IMR-90 (cell line): Measurements from ENCODE around the gene EIF2B2. TPM values are rescaled to one million over a fixed set of nuclear protein-coding genes. Genes with fewer than 3 reads are reported as not detected.

ENCODE experiments used
- ATAC-seq: fragments of 200-7000 bp; cut with Tn5 transposase; 2 replicates; pipeline ENCODE4 v1.9.1; 2020; ENCODE audit warnings: low read depth, mild to moderate bottlenecking, moderate library complexity
- BruUV-seq: library from RNA; stranded (reverse); fragments of 400-500 nt; replicated peaks from 2 replicates; lab custom pipeline; 2021; lab: Mats Ljungman, UMichigan
- CTCF ChIA-PET: fragments of 300-600 bp; formaldehyde crosslinking; extraction: SDS; loops from one replicate; lab custom pipeline; 2021; ENCODE audit warnings: antibody characterized with exemption; lab: Yijun Ruan, JAX
- POLR2A ChIA-PET: fragments of 300-600 bp; sonication (Branson Sonifier 250); formaldehyde crosslinking; loops from one replicate; lab custom pipeline; 2022; ENCODE audit warnings: antibody characterized with exemption; ENCODE audit not compliant: unreplicated experiment; lab: Charles Lee
- DNase-seq: peaks from one replicate; pipeline ENCODE4 v3.0.0; 2013
- H2AFZ ChIP-seq: replicated peaks from 2 replicates; pipeline ENCODE3; 2013; ENCODE audit warnings: low read length, mild to moderate bottlenecking; ENCODE audit not compliant: poor library complexity
- H2AK5ac ChIP-seq: 2 replicates; pipeline ENCODE4 v1.6.1; 2013; ENCODE audit warnings: low read depth, low read length, inconsistent platforms
- H2AK9ac ChIP-seq: replicated peaks from 2 replicates; pipeline ENCODE3; 2013; ENCODE audit warnings: mild to moderate bottlenecking, low read depth, low read length, moderate library complexity; ENCODE audit not compliant: poor library complexity
- H2BK120ac ChIP-seq: 2 replicates; pipeline ENCODE4 v1.6.1; 2013; ENCODE audit warnings: low read depth, low read length, inconsistent platforms
- H2BK15ac ChIP-seq: 3 replicates; pipeline ENCODE4 v1.6.1; 2013; ENCODE audit warnings: low read depth, low read length, inconsistent platforms
- H2BK20ac ChIP-seq: 2 replicates; pipeline ENCODE4 v1.6.1; 2013; ENCODE audit warnings: low read depth, mild to moderate bottlenecking, inconsistent platforms, low read length, moderate library complexity
- H2BK5ac ChIP-seq: 2 replicates; pipeline ENCODE4 v1.6.1; 2013; ENCODE audit warnings: mild to moderate bottlenecking, low read depth, low read length, inconsistent platforms; ENCODE audit not compliant: poor library complexity, severe bottlenecking
- H3K14ac ChIP-seq: replicated peaks from 2 replicates; pipeline ENCODE4 v1.6.1; 2013; ENCODE audit warnings: low read depth, low read length, inconsistent platforms
- H3K18ac ChIP-seq: 2 replicates; pipeline ENCODE4 v1.6.1; 2013; ENCODE audit warnings: low read depth, low read length, control low read depth
- H3K23ac ChIP-seq: 2 replicates; pipeline ENCODE4 v1.6.1; 2013; ENCODE audit warnings: low read depth, low read length, inconsistent platforms
- H3K27ac ChIP-seq: 2 replicates; pipeline ENCODE4 v1.5.1; 2013; ENCODE audit warnings: mild to moderate bottlenecking, control low read depth, low read length; ENCODE audit not compliant: insufficient read depth
- H3K27me3 ChIP-seq: 2 replicates; pipeline ENCODE4 v1.6.1; 2013; ENCODE audit warnings: low read length; ENCODE audit not compliant: control insufficient read depth, insufficient read depth
- H3K36me3 ChIP-seq: 2 replicates; pipeline ENCODE4 v1.6.1; 2013; ENCODE audit warnings: low read length, mixed read lengths; ENCODE audit not compliant: control insufficient read depth, insufficient read depth
- H3K4ac ChIP-seq: 2 replicates; pipeline ENCODE4 v1.6.1; 2013; ENCODE audit warnings: low read depth, low read length, inconsistent platforms
- H3K4me1 ChIP-seq: 2 replicates; pipeline ENCODE4 v1.6.1; 2013; ENCODE audit warnings: low read length, mixed read lengths; ENCODE audit not compliant: control insufficient read depth, insufficient read depth
- H3K4me2 ChIP-seq: 2 replicates; pipeline ENCODE4 v1.6.1; 2013; ENCODE audit warnings: low read depth, mild to moderate bottlenecking, control low read depth, low read length, moderate library complexity
- H3K4me3 ChIP-seq: 2 replicates; pipeline ENCODE4 v1.5.1; 2013; ENCODE audit warnings: low read depth, mild to moderate bottlenecking, control low read depth, low read length, moderate library complexity; ENCODE audit not compliant: insufficient read depth
- H3K56ac ChIP-seq: 2 replicates; pipeline ENCODE4 v1.6.1; 2013; ENCODE audit warnings: low read length, inconsistent platforms; ENCODE audit not compliant: insufficient read depth; ENCODE audit errors: extremely low read depth
- H3K79me1 ChIP-seq, 2 experiments: 2 replicates each; pipeline ENCODE4 v1.6.1; 2013; ENCODE audit warnings: low read length in 2 of 2, inconsistent platforms in 1 of 2, low read depth in 1 of 2
- H3K9ac ChIP-seq: 2 replicates; pipeline ENCODE4 v1.6.1; 2013; ENCODE audit warnings: low read depth, low read length, control low read depth
- H3K9me1 ChIP-seq: 2 replicates; pipeline ENCODE4 v1.6.1; 2013; ENCODE audit warnings: low read length, inconsistent platforms; ENCODE audit not compliant: insufficient read depth
- H3K9me3 ChIP-seq: 2 replicates; pipeline ENCODE4 v1.6.1; 2013; ENCODE audit warnings: low read length; ENCODE audit not compliant: control insufficient read depth, insufficient read depth
- H4K20me1 ChIP-seq: 2 replicates; pipeline ENCODE4 v1.6.1; 2013; ENCODE audit warnings: low read length, inconsistent platforms; ENCODE audit not compliant: insufficient read depth
- H4K5ac ChIP-seq: 2 replicates; pipeline ENCODE4 v1.6.1; 2013; ENCODE audit warnings: mild to moderate bottlenecking, low read depth, low read length, control low read depth
- H4K8ac ChIP-seq, 2 experiments: 2 replicates each; pipeline ENCODE4 v1.6.1; 2013; ENCODE audit warnings: low read depth in 2 of 2, low read length in 2 of 2, control low read depth in 1 of 2, inconsistent platforms in 1 of 2
- H4K91ac ChIP-seq: 2 replicates; pipeline ENCODE4 v1.6.1; 2013; ENCODE audit warnings: low read depth, low read length, inconsistent platforms; ENCODE audit not compliant: insufficient read depth
- BHLHE40 ChIP-seq: fragments of 150-350 bp; IDR thresholded peaks from 2 replicates; pipeline ENCODE4 v1.6.1; 2016; ENCODE audit warnings: mild to moderate bottlenecking, low read depth, low read length
- ELK1 ChIP-seq: fragments of 150-350 bp; IDR thresholded peaks from 2 replicates; pipeline ENCODE4 v1.6.1; 2016; ENCODE audit warnings: low read depth, mild to moderate bottlenecking, low read length, moderate library complexity, borderline replicate concordance
- MAFK ChIP-seq: IDR thresholded peaks from 2 replicates; pipeline ENCODE4 v1.6.1; 2012; ENCODE audit warnings: low read depth, low read length, improper control_type of control experiment
- MAZ ChIP-seq: IDR thresholded peaks from 2 replicates; pipeline ENCODE4 v1.6.1; 2012; ENCODE audit warnings: low read depth, mild to moderate bottlenecking, low read length, improper control_type of control experiment, moderate library complexity, borderline replicate concordance
- RFX5 ChIP-seq: IDR thresholded peaks from 2 replicates; pipeline ENCODE4 v1.8.0; 2012; ENCODE audit warnings: low read depth, mild to moderate bottlenecking, low read length, moderate library complexity
- WGBS, 2 experiments: methylation state at CpG; one replicate each; pipeline versions ENCODE4 v1.1.5 to v1.1.7; 2013; ENCODE audit warnings: missing lambda C conversion rate in 2 of 2; ENCODE audit not compliant: insufficient read length in 1 of 2; ENCODE audit errors: extremely low coverage in 2 of 2; 5-methylcytosine and 5-hydroxymethylcytosine counted together
- dilution Hi-C: fragments of 300-500 bp; cut with HindIII; formaldehyde crosslinking; loops from one replicate; pipeline ENCODE4 v1.14.3; 2018; ENCODE audit warnings: low sequenced_read_pairs; ENCODE audit not compliant: unreplicated experiment
- in situ Hi-C: fragments of 300-500 bp; cut with MboI; formaldehyde crosslinking; loops from 3 replicates; pipeline ENCODE4 v1.14.3; 2019; ENCODE audit warnings: low sequenced_read_pairs, inconsistent platforms, mixed read lengths
- intact Hi-C: fragments of 100-400 bp; cut with micrococcal nuclease; formaldehyde crosslinking; loops from 2 replicates; pipeline ENCODE4 v1.10.0; 2022
- polyA plus RNA-seq, 3 experiments: library from polyadenylated mRNA; depleted of rRNA; stranded (reverse); fragments of >200 nt; gene quantifications; 2 replicates each; pipeline ENCODE4 v1.2.3, GENCODE V29; 2012; ENCODE audit warnings: low replicate concordance in 1 of 3
- total RNA-seq: library from RNA; depleted of rRNA; stranded (reverse); fragments of >200 nt; gene quantifications from 2 replicates; pipeline ENCODE4 v1.2.3, GENCODE V29; 2012

Gene EIF2B2
- total and polyA plus RNA-seq, 2 of the 4 experiments (the other 2 are of a cell fraction): 63.6 to 70.1 TPM

- no peak overlapping the region for H4K8ac ChIP-seq
- H4K5ac ChIP-seq: no peak overlapping the region
- H3K23ac ChIP-seq: no peak overlapping the region; the same call in 1 of the 2 replicates
- H3K14ac ChIP-seq: no peak overlapping the region
- ChIA-PET CTCF (no interaction called here), POLR2A (no interaction called here)
- H2BK120ac ChIP-seq: no peak overlapping the region
- H3K56ac ChIP-seq: no peak overlapping the region
- no peaks in the 10 kb centered on the region for H3K36me3 ChIP-seq
- no peak overlapping the region for H3K9ac ChIP-seq
- intact Hi-C loops (no loop called here), dilution Hi-C loops (no loop called here), in situ Hi-C loops (no loop called here)
- no peak overlapping the region for H3K4me3 ChIP-seq
- no peak overlapping the region for H3K18ac ChIP-seq
- H3K4ac ChIP-seq: no peak overlapping the region
- H3K9me1 ChIP-seq: 0 out of 2 replicates have a peak, but pooled peaks cover 3% of the 10 kb centered on the region
- no peak overlapping the region for H3K27ac ChIP-seq
- 66% methylated on average over 5 of the region's 12 CpGs; no CpG with 5 or more reads in 1 of the 2 experiments for WGBS, 2 experiments
- H4K91ac ChIP-seq: no peak overlapping the region
- no peaks in the 10 kb centered on the region for H3K79me1 ChIP-seq
- H2AK5ac ChIP-seq: no peak overlapping the region
- H2AFZ ChIP-seq: peak overlapping the region; percentile 33
- no peak overlapping the region for H2BK20ac ChIP-seq
- no peak overlapping the region for H2BK15ac ChIP-seq
- H2AK9ac ChIP-seq: no peak overlapping the region
- no TSS peak for BruUV-seq
- H3K4me2 ChIP-seq: no peak overlapping the region
- no peaks in the 10 kb centered on the region for H4K20me1 ChIP-seq
- peaks cover 5% of the 10 kb centered on the region; the same call in 1 of the 2 replicates for H3K4me1 ChIP-seq
- peaks cover 8% of the 10 kb centered on the region for H3K27me3 ChIP-seq
- TF ChIP-seq ELK1 (no peak), MAZ (no peak), BHLHE40 (no peak), MAFK (no peak), RFX5 (no peak)
- no peak overlapping the region for H2BK5ac ChIP-seq
- ATAC-seq (no peak), DNase-seq (no peak)
- no peaks in the 10 kb centered on the region for H3K9me3 ChIP-seq
These were observed 27.5 kb upstream of the EIF2B2 start for GRCh38 chr14:74975059-74975810.
